NCI-H345 (cell line): ENCODE data around the gene TRA2B.
"Not testable (repeated sequence)": the region's sequence is repeated elsewhere in the genome, so short reads cannot be mapped to it uniquely, and the experiment has no call there.

ENCODE experiments used
- DNase-seq: peaks from one replicate; lab custom pipeline; 2025; lab: John Stamatoyannopoulos, UW

The TRA2B gene

GRCh38 chr3:185927501-185928200 is 10.2 kb downstream of the TRA2B start:
- no peak for DNase-seq

- no peak for DNase-seq
These were observed 11.4 kb downstream of the TRA2B start for GRCh38 chr3:185926445-185926844.

GRCh38 chr3:185925353-185925752 is 12.5 kb downstream of the TRA2B start:
- DNase-seq, result no peak

GRCh38 chr3:185924375-185924774 is 13.4 kb downstream of the TRA2B start:
- no peak for DNase-seq

GRCh38 chr3:185920184-185920583 is 17.6 kb downstream of the TRA2B start:
- no peak for DNase-seq

GRCh38 chr3:185916042-185916833 is 21.6 kb downstream of the TRA2B start:
- no peak for DNase-seq

GRCh38 chr3:185915642-185916041 is 22.2 kb downstream of the TRA2B start:
- no peak for DNase-seq

GRCh38 chr3:185914911-185915629 is 22.7 kb downstream of the TRA2B start:
- no peak for DNase-seq

- DNase-seq, result no peak
These were observed 24.6 kb downstream of the TRA2B start for GRCh38 chr3:185912929-185913901.

GRCh38 chr3:185912512-185912911 is 25.3 kb downstream of the TRA2B start:
- DNase-seq, result no peak

- not testable (repeated sequence) for DNase-seq
These were observed 26.8 kb downstream of the TRA2B start for GRCh38 chr3:185911076-185911448.

GRCh38 chr3:185910322-185911075 is 27.3 kb downstream of the TRA2B start:
- DNase-seq, result not testable (repeated sequence)

GRCh38 chr3:185909913-185910312 is 27.9 kb downstream of the TRA2B start:
- not testable (repeated sequence) for DNase-seq

GRCh38 chr3:185900228-185900627 is 37.6 kb downstream of the TRA2B start:
- no peak for DNase-seq

- no peak for DNase-seq
These were observed 41.2 kb downstream of the TRA2B start for GRCh38 chr3:185896636-185897035.

GRCh38 chr3:185887066-185887465 is 50.7 kb downstream of the TRA2B start:
- no peak for DNase-seq

- DNase-seq, result no peak
These were observed 53.2 kb downstream of the TRA2B start for GRCh38 chr3:185884641-185885040.

GRCh38 chr3:185881926-185882325 is 55.9 kb downstream of the TRA2B start:
- no peak for DNase-seq

GRCh38 chr3:185880600-185880999 is 57.2 kb downstream of the TRA2B start:
- DNase-seq, result no peak

- no peak for DNase-seq
These were observed 58.9 kb downstream of the TRA2B start for GRCh38 chr3:185878920-185879319.

GRCh38 chr3:185874119-185874518 is 63.7 kb downstream of the TRA2B start:
- no peak for DNase-seq
